H1 (cell line): ENCODE results near the gene SLC6A7. TPM values are rescaled to one million over a fixed set of nuclear protein-coding genes. Genes with fewer than 3 reads are reported as not detected.

Experiments used
- KDM1A ChIP-seq: fragments of 200-600, 300-600 bp; sonication (generic); IDR thresholded peaks from 2 replicates; pipeline ENCODE4 v1.7.1; 2016; ENCODE audit warnings: mild to moderate bottlenecking, low read length, borderline replicate concordance
- PHF8 ChIP-seq: fragments of 200-600 bp; sonication (generic); conservative IDR thresholded peaks from 2 replicates; pipeline ENCODE4 v1.7.1; 2012; ENCODE audit warnings: low read depth, mild to moderate bottlenecking, inconsistent platforms, low read length, moderate library complexity
- SIN3A ChIP-seq, 2 experiments: IDR thresholded peaks in 1 of 2; conservative IDR thresholded peaks in 1 of 2; 2 replicates each; pipeline ENCODE4 v1.6.1; 2011 to 2012; ENCODE audit warnings: low read length in 2 of 2, improper control_type of control experiment in 1 of 2, low read depth in 1 of 2, mild to moderate bottlenecking in 1 of 2
- TCF12 ChIP-seq: IDR thresholded peaks from 2 replicates; pipeline ENCODE4 v1.6.1; 2011; ENCODE audit warnings: low read depth, mild to moderate bottlenecking, low read length
- YY1 ChIP-seq: IDR thresholded peaks from 2 replicates; pipeline ENCODE4 v1.6.1; 2011; ENCODE audit warnings: low read depth, mild to moderate bottlenecking, low read length
- polyA plus RNA-seq, 7 experiments: library from polyadenylated mRNA; depleted of rRNA in 3 of 7; stranded (reverse) in 5 of 7; unstranded in 2 of 7; fragments of >200 nt in 5 of 7; fragments of 200-250 nt in 2 of 7; gene quantifications; 1 replicate in 5 of 7; 2 replicates in 1 of 7; 4 replicates in 1 of 7; pipeline versions ENCODE4 v1.2.1 to v1.2.3, GENCODE V29; 2011 to 2013; ENCODE audit warnings: missing spikeins in 2 of 7, mixed read lengths in 2 of 7
- total RNA-seq: library from RNA; stranded (reverse); fragmentation: NEBNext Ultra II Directional; extraction: Animal tissue kit (Norgen Biotek cat#: 25700); gene quantifications from 2 replicates; pipeline ENCODE4 v1.2.1, GENCODE V29; 2021
- TF ChIP-seq, protein P1 (sequence below), 3 experiments: IDR thresholded peaks; 1 replicate in 2 of 3; 2 replicates in 1 of 3; pipeline versions ENCODE4 v1.5.1 to v1.6.1; 2011; ENCODE audit warnings: low read length in 3 of 3, mild to moderate bottlenecking in 3 of 3, inconsistent platforms in 2 of 3, low read depth in 1 of 3, moderate library complexity in 1 of 3; ENCODE audit not compliant: insufficient read depth in 1 of 3; ENCODE audit errors: control extremely low read depth in 1 of 3
- TF ChIP-seq, protein P2 (sequence below): fragments of 300-600 bp; sonication (generic); IDR thresholded peaks from 2 replicates; pipeline ENCODE4 v1.7.1; 2012; ENCODE audit warnings: low read length, moderate library complexity, mild to moderate bottlenecking, inconsistent platforms; ENCODE audit not compliant: insufficient replicate concordance
- TF ChIP-seq, protein P3 (sequence below): IDR thresholded peaks from 2 replicates; pipeline ENCODE4 v1.6.1; 2012; ENCODE audit warnings: inconsistent platforms

The SLC6A7 gene
- total and polyA plus RNA-seq, 2 of the 8 experiments (the other 6 are each of a cell fraction or from before 2014, with no cell fraction given), result 0.07 to 0.12 TPM

DNA sequence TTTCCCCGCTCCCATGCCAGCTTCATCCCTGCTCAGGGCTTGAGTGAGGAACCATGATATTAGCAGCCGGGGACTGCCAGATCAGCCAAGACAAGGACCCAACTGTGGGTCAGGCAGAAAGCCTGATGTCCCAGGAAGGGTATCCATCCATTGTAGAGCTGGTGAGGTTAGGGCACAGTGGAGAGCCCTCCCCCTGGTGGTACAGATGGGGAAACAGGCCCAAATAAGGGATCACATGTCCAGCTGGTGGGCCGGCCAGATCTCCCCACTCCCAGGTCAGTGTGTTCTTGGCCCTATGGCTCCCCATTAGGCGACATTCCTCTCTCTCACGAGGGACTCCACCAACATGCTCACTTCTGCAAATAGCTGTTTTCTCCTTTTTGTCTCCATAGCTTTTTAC lies 14.3 kb upstream of the SLC6A7 start (continued):
- TF ChIP-seq, protein P1, sequence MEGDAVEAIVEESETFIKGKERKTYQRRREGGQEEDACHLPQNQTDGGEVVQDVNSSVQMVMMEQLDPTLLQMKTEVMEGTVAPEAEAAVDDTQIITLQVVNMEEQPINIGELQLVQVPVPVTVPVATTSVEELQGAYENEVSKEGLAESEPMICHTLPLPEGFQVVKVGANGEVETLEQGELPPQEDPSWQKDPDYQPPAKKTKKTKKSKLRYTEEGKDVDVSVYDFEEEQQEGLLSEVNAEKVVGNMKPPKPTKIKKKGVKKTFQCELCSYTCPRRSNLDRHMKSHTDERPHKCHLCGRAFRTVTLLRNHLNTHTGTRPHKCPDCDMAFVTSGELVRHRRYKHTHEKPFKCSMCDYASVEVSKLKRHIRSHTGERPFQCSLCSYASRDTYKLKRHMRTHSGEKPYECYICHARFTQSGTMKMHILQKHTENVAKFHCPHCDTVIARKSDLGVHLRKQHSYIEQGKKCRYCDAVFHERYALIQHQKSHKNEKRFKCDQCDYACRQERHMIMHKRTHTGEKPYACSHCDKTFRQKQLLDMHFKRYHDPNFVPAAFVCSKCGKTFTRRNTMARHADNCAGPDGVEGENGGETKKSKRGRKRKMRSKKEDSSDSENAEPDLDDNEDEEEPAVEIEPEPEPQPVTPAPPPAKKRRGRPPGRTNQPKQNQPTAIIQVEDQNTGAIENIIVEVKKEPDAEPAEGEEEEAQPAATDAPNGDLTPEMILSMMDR (IDR thresholded peaks at IDR 0.05; ENCODE audit: control extremely low read depth in 1 of 3, insufficient read depth in 1 of 3, low read depth in 1 of 3, low read length in 3 of 3), result peak; percentile 76 to 92 (median 84)
- TF ChIP-seq KDM1A, result no peak
- TF ChIP-seq TCF12, result no peak
- TF ChIP-seq, protein P2, sequence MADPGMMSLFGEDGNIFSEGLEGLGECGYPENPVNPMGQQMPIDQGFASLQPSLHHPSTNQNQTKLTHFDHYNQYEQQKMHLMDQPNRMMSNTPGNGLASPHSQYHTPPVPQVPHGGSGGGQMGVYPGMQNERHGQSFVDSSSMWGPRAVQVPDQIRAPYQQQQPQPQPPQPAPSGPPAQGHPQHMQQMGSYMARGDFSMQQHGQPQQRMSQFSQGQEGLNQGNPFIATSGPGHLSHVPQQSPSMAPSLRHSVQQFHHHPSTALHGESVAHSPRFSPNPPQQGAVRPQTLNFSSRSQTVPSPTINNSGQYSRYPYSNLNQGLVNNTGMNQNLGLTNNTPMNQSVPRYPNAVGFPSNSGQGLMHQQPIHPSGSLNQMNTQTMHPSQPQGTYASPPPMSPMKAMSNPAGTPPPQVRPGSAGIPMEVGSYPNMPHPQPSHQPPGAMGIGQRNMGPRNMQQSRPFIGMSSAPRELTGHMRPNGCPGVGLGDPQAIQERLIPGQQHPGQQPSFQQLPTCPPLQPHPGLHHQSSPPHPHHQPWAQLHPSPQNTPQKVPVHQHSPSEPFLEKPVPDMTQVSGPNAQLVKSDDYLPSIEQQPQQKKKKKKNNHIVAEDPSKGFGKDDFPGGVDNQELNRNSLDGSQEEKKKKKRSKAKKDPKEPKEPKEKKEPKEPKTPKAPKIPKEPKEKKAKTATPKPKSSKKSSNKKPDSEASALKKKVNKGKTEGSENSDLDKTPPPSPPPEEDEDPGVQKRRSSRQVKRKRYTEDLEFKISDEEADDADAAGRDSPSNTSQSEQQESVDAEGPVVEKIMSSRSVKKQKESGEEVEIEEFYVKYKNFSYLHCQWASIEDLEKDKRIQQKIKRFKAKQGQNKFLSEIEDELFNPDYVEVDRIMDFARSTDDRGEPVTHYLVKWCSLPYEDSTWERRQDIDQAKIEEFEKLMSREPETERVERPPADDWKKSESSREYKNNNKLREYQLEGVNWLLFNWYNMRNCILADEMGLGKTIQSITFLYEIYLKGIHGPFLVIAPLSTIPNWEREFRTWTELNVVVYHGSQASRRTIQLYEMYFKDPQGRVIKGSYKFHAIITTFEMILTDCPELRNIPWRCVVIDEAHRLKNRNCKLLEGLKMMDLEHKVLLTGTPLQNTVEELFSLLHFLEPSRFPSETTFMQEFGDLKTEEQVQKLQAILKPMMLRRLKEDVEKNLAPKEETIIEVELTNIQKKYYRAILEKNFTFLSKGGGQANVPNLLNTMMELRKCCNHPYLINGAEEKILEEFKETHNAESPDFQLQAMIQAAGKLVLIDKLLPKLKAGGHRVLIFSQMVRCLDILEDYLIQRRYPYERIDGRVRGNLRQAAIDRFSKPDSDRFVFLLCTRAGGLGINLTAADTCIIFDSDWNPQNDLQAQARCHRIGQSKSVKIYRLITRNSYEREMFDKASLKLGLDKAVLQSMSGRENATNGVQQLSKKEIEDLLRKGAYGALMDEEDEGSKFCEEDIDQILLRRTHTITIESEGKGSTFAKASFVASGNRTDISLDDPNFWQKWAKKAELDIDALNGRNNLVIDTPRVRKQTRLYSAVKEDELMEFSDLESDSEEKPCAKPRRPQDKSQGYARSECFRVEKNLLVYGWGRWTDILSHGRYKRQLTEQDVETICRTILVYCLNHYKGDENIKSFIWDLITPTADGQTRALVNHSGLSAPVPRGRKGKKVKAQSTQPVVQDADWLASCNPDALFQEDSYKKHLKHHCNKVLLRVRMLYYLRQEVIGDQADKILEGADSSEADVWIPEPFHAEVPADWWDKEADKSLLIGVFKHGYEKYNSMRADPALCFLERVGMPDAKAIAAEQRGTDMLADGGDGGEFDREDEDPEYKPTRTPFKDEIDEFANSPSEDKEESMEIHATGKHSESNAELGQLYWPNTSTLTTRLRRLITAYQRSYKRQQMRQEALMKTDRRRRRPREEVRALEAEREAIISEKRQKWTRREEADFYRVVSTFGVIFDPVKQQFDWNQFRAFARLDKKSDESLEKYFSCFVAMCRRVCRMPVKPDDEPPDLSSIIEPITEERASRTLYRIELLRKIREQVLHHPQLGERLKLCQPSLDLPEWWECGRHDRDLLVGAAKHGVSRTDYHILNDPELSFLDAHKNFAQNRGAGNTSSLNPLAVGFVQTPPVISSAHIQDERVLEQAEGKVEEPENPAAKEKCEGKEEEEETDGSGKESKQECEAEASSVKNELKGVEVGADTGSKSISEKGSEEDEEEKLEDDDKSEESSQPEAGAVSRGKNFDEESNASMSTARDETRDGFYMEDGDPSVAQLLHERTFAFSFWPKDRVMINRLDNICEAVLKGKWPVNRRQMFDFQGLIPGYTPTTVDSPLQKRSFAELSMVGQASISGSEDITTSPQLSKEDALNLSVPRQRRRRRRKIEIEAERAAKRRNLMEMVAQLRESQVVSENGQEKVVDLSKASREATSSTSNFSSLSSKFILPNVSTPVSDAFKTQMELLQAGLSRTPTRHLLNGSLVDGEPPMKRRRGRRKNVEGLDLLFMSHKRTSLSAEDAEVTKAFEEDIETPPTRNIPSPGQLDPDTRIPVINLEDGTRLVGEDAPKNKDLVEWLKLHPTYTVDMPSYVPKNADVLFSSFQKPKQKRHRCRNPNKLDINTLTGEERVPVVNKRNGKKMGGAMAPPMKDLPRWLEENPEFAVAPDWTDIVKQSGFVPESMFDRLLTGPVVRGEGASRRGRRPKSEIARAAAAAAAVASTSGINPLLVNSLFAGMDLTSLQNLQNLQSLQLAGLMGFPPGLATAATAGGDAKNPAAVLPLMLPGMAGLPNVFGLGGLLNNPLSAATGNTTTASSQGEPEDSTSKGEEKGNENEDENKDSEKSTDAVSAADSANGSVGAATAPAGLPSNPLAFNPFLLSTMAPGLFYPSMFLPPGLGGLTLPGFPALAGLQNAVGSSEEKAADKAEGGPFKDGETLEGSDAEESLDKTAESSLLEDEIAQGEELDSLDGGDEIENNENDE, result no peak
- TF ChIP-seq, protein P3, sequence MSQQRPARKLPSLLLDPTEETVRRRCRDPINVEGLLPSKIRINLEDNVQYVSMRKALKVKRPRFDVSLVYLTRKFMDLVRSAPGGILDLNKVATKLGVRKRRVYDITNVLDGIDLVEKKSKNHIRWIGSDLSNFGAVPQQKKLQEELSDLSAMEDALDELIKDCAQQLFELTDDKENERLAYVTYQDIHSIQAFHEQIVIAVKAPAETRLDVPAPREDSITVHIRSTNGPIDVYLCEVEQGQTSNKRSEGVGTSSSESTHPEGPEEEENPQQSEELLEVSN, result no peak
- no peak for TF ChIP-seq PHF8
- 0 out of 2 replicates have a peak, but pooled peaks have one; percentile 42 for TF ChIP-seq YY1
- TF ChIP-seq SIN3A (conservative IDR thresholded peaks at IDR 0.05 in 1 of 2, IDR thresholded peaks at IDR 0.05 in 1 of 2; ENCODE audit: low read depth in 1 of 2, low read length in 2 of 2), result no peak
